ENCODE data around the gene CA14. TPM values are rescaled to one million over a fixed set of nuclear protein-coding genes. Genes with fewer than 3 reads are reported as not detected.

The CA14 gene
- total and polyA plus RNA-seq, 9 of the 15 experiments (the other 6 are each of a cell fraction or from before 2014, with no cell fraction given) = 0.13 to 0.57 (median 0.26) TPM; not detected in 1

GRCh38 chr1:150235852-150236613 is 21.5 kb upstream of the CA14 start, which contains the start of gene ANP32E (continued):
- TF ChIP-seq VEZF1 (CRISPR knock-in tag; IDR thresholded peaks at IDR 0.05) (peak; percentile 99), ZNF79 (CRISPR knock-in tag; IDR thresholded peaks at IDR 0.05; ENCODE audit: low read depth) (no peak), HDAC2 (IDR thresholded peaks at IDR 0.05) (peak; percentile 89), SFPQ (IDR thresholded peaks at IDR 0.05; ENCODE audit: low read depth, low read length) (no peak), CLOCK (CRISPR knock-in tag; IDR thresholded peaks at IDR 0.05; ENCODE audit: borderline replicate concordance) (no peak), NFRKB (IDR thresholded peaks at IDR 0.05; ENCODE audit: low read depth) (peak; percentile 99), TEAD4 (IDR thresholded peaks at IDR 0.05; ENCODE audit: low read length) (peak; percentile 38; the same call in 1 of the 2 replicates), TEAD4 (CRISPR knock-in tag; IDR thresholded peaks at IDR 0.05; ENCODE audit: borderline replicate concordance) (no peak), MYC (IDR thresholded peaks at IDR 0.05; ENCODE audit: low read depth, low read length) (peak; percentile 79), MYC (CRISPR knock-in tag; IDR thresholded peaks at IDR 0.05; ENCODE audit: borderline replicate concordance, low read depth) (0 out of 2 replicates have a peak, but pooled peaks have one; percentile 25), PTTG1 (tag; IDR thresholded peaks at IDR 0.05; ENCODE audit: low read depth) (no peak), TOE1 (IDR thresholded peaks at IDR 0.05; ENCODE audit: borderline replicate concordance) (peak; percentile 89), TOE1 (CRISPR knock-in tag; IDR thresholded peaks at IDR 0.05; ENCODE audit: borderline replicate concordance, low read depth) (peak; percentile 87; the same call in 1 of the 2 replicates), E2F6 (IDR thresholded peaks at IDR 0.05; ENCODE audit: borderline replicate concordance in 1 of 2, extremely low read depth in 1 of 2, insufficient read depth in 1 of 2, insufficient read length in 1 of 2, low read depth in 1 of 2, low read length in 1 of 2, poor library complexity in 1 of 2, severe bottlenecking in 1 of 2) (peak in 1 of 2 experiments; percentile 70), FOXJ2 (tag; IDR thresholded peaks at IDR 0.05) (no peak; the same call in 1 of the 2 replicates), ELK1 (CRISPR knock-in tag; IDR thresholded peaks at IDR 0.05) (no peak), TGIF2 (CRISPR knock-in tag; IDR thresholded peaks at IDR 0.05) (no peak)

Data from K562 (cell line).